GM19035 (cell line): ENCODE measurements around the gene RBMS1.

Experiments
- ATAC-seq: cut with Tn5 transposase; IDR thresholded peaks from one replicate; pipeline ENCODE4 v1.9.1; 2021; ENCODE audit not compliant: unreplicated experiment

Gene RBMS1

GRCh38 chr2:160310118-160310828 is 183.3 kb downstream of the RBMS1 start:
- no peak for ATAC-seq

GRCh38 chr2:160309585-160309984 is 184.0 kb downstream of the RBMS1 start:
- ATAC-seq: no peak

- ATAC-seq: no peak
Measured at GRCh38 chr2:160308915-160309314, 184.7 kb downstream of the RBMS1 start.

- ATAC-seq: no peak
Measured at GRCh38 chr2:160308476-160308875, 185.1 kb downstream of the RBMS1 start.

- no peak for ATAC-seq
Measured at GRCh38 chr2:160306985-160307384, 186.6 kb downstream of the RBMS1 start.

GRCh38 chr2:160305081-160305750 is 188.4 kb downstream of the RBMS1 start:
- ATAC-seq: no peak

- ATAC-seq: no peak
Measured at GRCh38 chr2:160303527-160303926, 190.1 kb downstream of the RBMS1 start.

GRCh38 chr2:160303076-160303475 is 190.5 kb downstream of the RBMS1 start:
- ATAC-seq: no peak

GRCh38 chr2:160301420-160301819 is 192.2 kb downstream of the RBMS1 start:
- no peak for ATAC-seq

- ATAC-seq: no peak
Measured at GRCh38 chr2:160300203-160300602, 193.4 kb downstream of the RBMS1 start.

GRCh38 chr2:160299540-160299939 is 194.1 kb downstream of the RBMS1 start:
- ATAC-seq: no peak

- ATAC-seq: no peak
Measured at GRCh38 chr2:160298960-160299359, 194.6 kb downstream of the RBMS1 start.

GRCh38 chr2:160295519-160296207 is 197.9 kb downstream of the RBMS1 start:
- ATAC-seq: no peak

GRCh38 chr2:160294889-160295288 is 198.7 kb downstream of the RBMS1 start:
- ATAC-seq: no peak

GRCh38 chr2:160294339-160294803 is 199.2 kb downstream of the RBMS1 start:
- peak; percentile 68 for ATAC-seq

GRCh38 chr2:160293391-160294091 is 200.1 kb downstream of the RBMS1 start:
- ATAC-seq: no peak

GRCh38 chr2:160292225-160292624 is 201.4 kb downstream of the RBMS1 start:
- ATAC-seq: no peak

- no peak for ATAC-seq
Measured at GRCh38 chr2:160291382-160291781, 202.2 kb downstream of the RBMS1 start.

GRCh38 chr2:160290598-160290997 is 203.0 kb downstream of the RBMS1 start:
- no peak for ATAC-seq

GRCh38 chr2:160289831-160290230 is 203.8 kb downstream of the RBMS1 start:
- ATAC-seq: no peak

GRCh38 chr2:160289126-160289525 is 204.5 kb downstream of the RBMS1 start:
- no peak for ATAC-seq
